Measurements from ENCODE around the gene SLC25A48. TPM values are rescaled to one million over a fixed set of nuclear protein-coding genes. Genes with fewer than 3 reads are reported as not detected.

Gene SLC25A48
- total and polyA plus RNA-seq, 7 donors, result 1.6 to 7.2 (median 1.9) TPM; not detected in 4

DNA sequence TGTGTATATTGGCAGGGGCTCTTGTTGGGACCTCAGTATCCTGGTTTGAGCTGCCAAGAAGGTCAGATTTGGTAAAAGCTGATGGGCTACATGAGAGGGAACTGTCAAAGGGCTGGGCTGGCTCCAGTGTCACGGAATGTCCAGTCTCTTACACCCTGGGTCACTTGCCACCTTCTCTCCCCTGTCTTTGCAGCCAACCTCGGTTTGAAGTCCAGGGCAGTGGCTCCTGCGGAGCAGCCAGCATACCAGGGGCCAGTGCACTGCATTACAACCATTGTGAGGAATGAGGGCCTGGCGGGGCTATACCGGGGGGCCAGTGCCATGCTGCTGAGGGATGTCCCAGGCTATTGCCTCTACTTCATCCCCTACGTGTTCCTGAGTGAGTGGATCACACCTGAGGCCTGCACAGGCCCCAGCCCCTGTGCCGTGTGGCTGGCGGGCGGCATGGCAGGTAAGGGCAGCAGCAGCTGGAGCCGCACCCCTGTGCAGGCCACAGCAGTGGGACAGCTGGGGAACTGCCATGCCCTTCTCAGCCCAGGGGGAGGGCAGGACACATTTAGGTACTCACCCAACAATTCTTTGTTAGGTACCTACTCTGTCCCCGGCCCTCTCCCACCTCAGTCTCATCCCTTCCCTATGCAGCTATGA, 36.9 kb downstream of the SLC25A48 start:
- Histone ChIP-seq H3K27ac (no peak overlapping the region), H3K4me3 (no peak overlapping the region), H3K9me3 (no peaks in the 10 kb centered on the region), H3K36me3 (no peaks in the 10 kb centered on the region), H3K4me1 (no peaks in the 10 kb centered on the region), H3K27me3 (no peaks in the 10 kb centered on the region)
- 80 to 85% methylated on average over 11 of the region's 11 CpGs for WGBS, 2 donors
- TF ChIP-seq, protein P1, sequence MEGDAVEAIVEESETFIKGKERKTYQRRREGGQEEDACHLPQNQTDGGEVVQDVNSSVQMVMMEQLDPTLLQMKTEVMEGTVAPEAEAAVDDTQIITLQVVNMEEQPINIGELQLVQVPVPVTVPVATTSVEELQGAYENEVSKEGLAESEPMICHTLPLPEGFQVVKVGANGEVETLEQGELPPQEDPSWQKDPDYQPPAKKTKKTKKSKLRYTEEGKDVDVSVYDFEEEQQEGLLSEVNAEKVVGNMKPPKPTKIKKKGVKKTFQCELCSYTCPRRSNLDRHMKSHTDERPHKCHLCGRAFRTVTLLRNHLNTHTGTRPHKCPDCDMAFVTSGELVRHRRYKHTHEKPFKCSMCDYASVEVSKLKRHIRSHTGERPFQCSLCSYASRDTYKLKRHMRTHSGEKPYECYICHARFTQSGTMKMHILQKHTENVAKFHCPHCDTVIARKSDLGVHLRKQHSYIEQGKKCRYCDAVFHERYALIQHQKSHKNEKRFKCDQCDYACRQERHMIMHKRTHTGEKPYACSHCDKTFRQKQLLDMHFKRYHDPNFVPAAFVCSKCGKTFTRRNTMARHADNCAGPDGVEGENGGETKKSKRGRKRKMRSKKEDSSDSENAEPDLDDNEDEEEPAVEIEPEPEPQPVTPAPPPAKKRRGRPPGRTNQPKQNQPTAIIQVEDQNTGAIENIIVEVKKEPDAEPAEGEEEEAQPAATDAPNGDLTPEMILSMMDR (IDR thresholded peaks at IDR 0.05), result no peak
- DNase-seq, result no peak
- intact Hi-C loops (cut with DNase I), result no loop called here

DNA sequence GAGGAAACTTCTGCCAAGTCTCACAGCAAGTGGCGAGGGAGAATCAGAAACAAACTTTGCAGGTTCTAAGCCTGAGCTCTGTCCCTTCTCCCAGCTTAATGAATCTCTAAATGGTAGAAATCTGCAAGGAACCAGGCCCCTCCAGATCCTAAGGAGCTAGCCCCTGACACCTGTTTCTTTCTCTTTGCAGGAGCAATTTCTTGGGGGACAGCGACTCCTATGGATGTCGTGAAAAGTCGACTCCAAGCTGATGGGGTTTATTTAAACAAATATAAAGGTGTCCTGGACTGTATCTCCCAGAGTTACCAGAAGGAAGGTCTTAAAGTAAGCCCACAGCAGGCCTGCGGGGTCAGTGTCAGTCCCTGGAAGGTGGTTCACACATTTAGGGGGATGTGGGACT, 39.4 kb downstream of the SLC25A48 start:
- Histone ChIP-seq H3K4me1 (peaks cover 0 to 16% (median 14%) of the 10 kb centered on the region in 4 donors), H3K4me3 (no peak overlapping the region), H3K36me3 (no peaks in the 10 kb centered on the region), H3K9me3 (no peaks in the 10 kb centered on the region), H3K27ac (no peak overlapping the region), H3K27me3 (no peaks in the 10 kb centered on the region)
- TF ChIP-seq EP300 (IDR thresholded peaks at IDR 0.05) (no peak), POLR2A (IDR thresholded peaks at IDR 0.05) (no peak), POLR2AphosphoS5 (IDR thresholded peaks at IDR 0.05) (no peak)
- TF ChIP-seq, protein P1 (IDR thresholded peaks at IDR 0.05), result no peak
- DNase-seq, result no peak
- intact Hi-C loops (cut with DNase I), result no loop called here
- 83 to 88% methylated on average over 5 of the region's 5 CpGs for WGBS, 2 donors

DNA sequence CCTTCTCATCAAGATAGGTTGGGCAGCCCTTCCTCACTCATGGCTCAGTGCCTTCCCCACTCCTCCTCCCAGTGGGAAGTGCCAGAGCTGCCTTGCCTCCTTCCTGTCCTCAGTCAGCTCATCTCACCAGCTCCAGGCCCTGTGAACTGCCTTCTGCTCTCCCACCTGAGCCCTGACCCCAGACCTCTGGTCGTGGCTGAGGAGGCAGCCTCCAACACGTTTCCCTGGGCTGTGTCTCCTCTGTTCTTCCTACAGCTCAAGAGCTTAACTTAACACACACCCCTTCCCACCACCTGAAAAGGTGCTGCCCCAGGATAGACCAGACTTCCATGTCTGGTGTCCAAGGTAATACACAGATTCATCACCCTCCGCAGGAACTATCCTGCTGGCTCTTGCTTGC, 40.0 kb downstream of the SLC25A48 start:
- 77 to 88% methylated on average over 3 of the region's 3 CpGs for WGBS, 2 donors
- H3K4me1 ChIP-seq, result peaks cover 0 to 19% (median 15%) of the 10 kb centered on the region in 4 donors
- no peak for DNase-seq
- no peak overlapping the region for H3K27ac ChIP-seq
- no peaks in the 10 kb centered on the region for H3K36me3 ChIP-seq
- TF ChIP-seq POLR2A (IDR thresholded peaks at IDR 0.05) (no peak), POLR2AphosphoS5 (IDR thresholded peaks at IDR 0.05) (no peak), EP300 (IDR thresholded peaks at IDR 0.05) (no peak)
- TF ChIP-seq, protein P1 (IDR thresholded peaks at IDR 0.05), result no peak
- no peaks in the 10 kb centered on the region for H3K27me3 ChIP-seq
- H3K4me3 ChIP-seq, result no peak overlapping the region
- intact Hi-C loops (cut with DNase I), result no loop called here
- no peaks in the 10 kb centered on the region for H3K9me3 ChIP-seq

DNA sequence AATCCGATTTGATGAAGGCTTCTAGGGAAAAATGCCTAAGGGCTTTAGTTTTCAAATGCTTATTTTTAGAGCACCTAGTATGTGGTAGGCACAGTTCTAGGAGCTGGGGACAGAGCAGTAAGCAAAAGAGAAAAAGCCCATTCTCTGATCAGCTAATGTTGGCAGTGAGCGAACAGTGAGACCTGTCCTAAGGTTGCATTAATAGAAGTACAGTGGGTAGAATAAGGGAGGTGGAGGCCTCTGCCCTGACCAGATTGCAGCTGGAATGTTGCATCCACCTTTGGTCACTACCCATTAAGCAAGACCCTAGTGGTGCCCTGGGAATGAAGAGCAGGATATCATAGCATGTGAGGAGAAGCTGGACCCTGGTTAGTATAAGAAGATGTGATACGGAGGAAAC, 41.1 kb downstream of the SLC25A48 start:
- no peaks in the 10 kb centered on the region for H3K9me3 ChIP-seq
- DNase-seq, result no peak
- 92 to 95% methylated on average over 3 of the region's 3 CpGs for WGBS, 2 donors
- no peak overlapping the region for H3K4me3 ChIP-seq
- H3K36me3 ChIP-seq, result no peaks in the 10 kb centered on the region
- TF ChIP-seq POLR2A (IDR thresholded peaks at IDR 0.05) (no peak), EP300 (IDR thresholded peaks at IDR 0.05) (no peak), POLR2AphosphoS5 (IDR thresholded peaks at IDR 0.05) (no peak)
- TF ChIP-seq, protein P1 (IDR thresholded peaks at IDR 0.05), result no peak
- no peak overlapping the region for H3K27ac ChIP-seq
- intact Hi-C loops (cut with DNase I), result loop anchor here (5.0 kb wide), 1 partner anchor 322 kb away; no protein-coding TSS in a partner anchor
- no peaks in the 10 kb centered on the region for H3K27me3 ChIP-seq
- peaks cover 0 to 23% (median 18%) of the 10 kb centered on the region in 4 donors for H3K4me1 ChIP-seq

DNA sequence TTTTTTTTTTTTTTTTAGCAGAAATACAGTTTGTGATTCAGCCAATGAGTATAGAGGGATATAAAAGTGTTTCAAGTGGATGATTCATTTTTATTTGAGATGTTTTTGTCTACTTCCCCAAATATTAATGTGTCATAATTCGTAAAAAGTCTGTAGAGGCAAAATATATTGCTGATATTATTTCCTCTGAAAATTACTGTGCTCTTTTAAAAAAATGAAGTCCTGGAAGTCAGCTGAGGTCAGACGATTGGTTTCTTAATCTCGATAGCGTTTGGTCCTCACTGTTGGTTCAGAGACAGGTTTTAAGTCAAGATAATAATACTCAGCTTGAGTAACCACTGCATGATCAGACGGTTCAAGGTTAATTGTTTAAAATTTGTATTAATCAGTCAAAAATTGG, 41.7 kb downstream of the SLC25A48 start:
- Histone ChIP-seq H3K36me3 (no peaks in the 10 kb centered on the region), H3K27ac (no peak overlapping the region), H3K4me3 (no peak overlapping the region), H3K27me3 (no peaks in the 10 kb centered on the region), H3K9me3 (no peaks in the 10 kb centered on the region), H3K4me1 (peaks cover 0 to 29% (median 23%) of the 10 kb centered on the region in 4 donors)
- TF ChIP-seq EP300 (IDR thresholded peaks at IDR 0.05), result no peak
- no peak for TF ChIP-seq POLR2A (IDR thresholded peaks at IDR 0.05)
- TF ChIP-seq POLR2AphosphoS5 (IDR thresholded peaks at IDR 0.05), result no peak
- TF ChIP-seq, protein P1 (IDR thresholded peaks at IDR 0.05), result no peak
- 76 to 85% methylated on average over 5 of the region's 5 CpGs for WGBS, 2 donors
- DNase-seq, result no peak
- intact Hi-C loops (cut with DNase I), result loop anchor here (5.0 kb wide), 1 partner anchor 321 kb away; no protein-coding TSS in a partner anchor
